Transverse colon (tissue), 4 donors: ENCODE data around the gene SYPL2. TPM values are rescaled to one million over a fixed set of nuclear protein-coding genes. Genes with fewer than 3 reads are reported as not detected.

Source experiments
- DNase-seq: peaks from one replicate; pipeline ENCODE4 v3.0.0-alpha.2; 2019
- H3K27ac ChIP-seq, 4 donors: fragments of 200-600 bp; sonication (generic); 2 replicates each; pipeline ENCODE4 v1.5.1; 2016 to 2018; ENCODE audit warnings: inconsistent platforms in 4 of 4
- H3K27me3 ChIP-seq: fragments of 200-600 bp; sonication (generic); 2 replicates; pipeline ENCODE4 v1.5.1; 2017; ENCODE audit warnings: inconsistent platforms
- H3K36me3 ChIP-seq, 4 donors: fragments of 200-600 bp; sonication (generic); 2 replicates each; pipeline ENCODE4 v1.5.1; 2017 to 2019; ENCODE audit warnings: inconsistent platforms in 4 of 4
- H3K4me1 ChIP-seq, 4 donors: fragments of 200-600 bp; sonication (generic); 2 replicates each; pipeline ENCODE4 v1.5.1; 2017 to 2020; ENCODE audit warnings: inconsistent platforms in 4 of 4
- H3K4me3 ChIP-seq, 4 donors: fragments of 200-600 bp; sonication (generic); 1 replicate in 1 of 4; 2 replicates in 3 of 4; pipeline versions ENCODE4 v1.5.1 to v1.6.1; 2017 to 2019; ENCODE audit warnings: inconsistent platforms in 4 of 4
- H3K9me3 ChIP-seq, 2 donors: fragments of 200-600 bp; sonication (generic); 2 replicates each; pipeline ENCODE4 v1.5.1; 2017 to 2019; ENCODE audit warnings: inconsistent platforms in 2 of 2
- CTCF ChIP-seq, 5 experiments: fragments of 200-600 bp in 3 of 5; fragments of 450-650 bp in 2 of 5; sonication (generic) in 3 of 5; IDR thresholded peaks; 1 replicate in 2 of 5; 2 replicates in 3 of 5; pipeline ENCODE4 v1.5.1; 2016 to 2017; ENCODE audit warnings: antibody characterized with exemption in 5 of 5, inconsistent platforms in 3 of 5, mild to moderate bottlenecking in 2 of 5, moderate library complexity in 1 of 5
- EP300 ChIP-seq: sonication (generic); formaldehyde crosslinking; IDR thresholded peaks from one replicate; pipeline ENCODE4 v1.6.1; 2017; ENCODE audit warnings: antibody characterized with exemption, low read depth
- POLR2A ChIP-seq: fragments of 450-650 bp; IDR thresholded peaks from one replicate; pipeline ENCODE4 v1.6.1; 2016; ENCODE audit warnings: antibody characterized with exemption, mild to moderate bottlenecking, moderate library complexity
- POLR2AphosphoS5 ChIP-seq, 3 donors: sonication (generic); formaldehyde crosslinking; IDR thresholded peaks; one replicate each; pipeline ENCODE4 v1.6.1; 2016; ENCODE audit warnings: antibody characterized with exemption in 3 of 3
- WGBS, 2 donors: methylation state at CpG; one replicate each; pipeline ENCODE4 v1.1.5; 2018; ENCODE audit warnings: low coverage in 1 of 2; 5-methylcytosine and 5-hydroxymethylcytosine counted together
- in situ Hi-C, 4 donors: fragments of 200-750 bp; cut with MboI; loops; one replicate each; pipeline versions ENCODE4 v1.15.0 to v1.15.1; 2017; ENCODE audit warnings: low sequenced_read_pairs in 3 of 4, low pct_ligation_motif_present in 1 of 4, low pct_unique_long_range_greater_than_20kb in 1 of 4
- intact Hi-C: fragments of 100-400 bp; cut with DNase I; formaldehyde crosslinking; loops from one replicate; pipeline ENCODE4 v1.15.1; 2023; ENCODE audit warnings: low total_unique reads
- total RNA-seq, 4 donors: library from RNA; depleted of rRNA; stranded (reverse); fragments of >200 nt; gene quantifications; one replicate each; pipeline ENCODE4 v1.1.0, GENCODE V29; 2016

SYPL2 gene
- total RNA-seq, 4 donors from 2014 or later = 0.40 to 4.1 (median 0.44) TPM

- WGBS, 2 donors = 90 to 91% methylated on average over 2 to 25 of the region's 25 CpGs
- no peak overlapping the region for H3K27ac ChIP-seq
- H3K27me3 ChIP-seq = no peaks in the 10 kb centered on the region
- in situ Hi-C loops (no loop called here), intact Hi-C loops (no loop called here)
- TF ChIP-seq CTCF (IDR thresholded peaks at IDR 0.05) = no peak
- no peak for TF ChIP-seq POLR2AphosphoS5 (IDR thresholded peaks at IDR 0.05)
- TF ChIP-seq POLR2A = no peak
- TF ChIP-seq EP300 = no peak
- no peak for DNase-seq
- H3K4me1 ChIP-seq = peaks cover 11 to 23% (median 19%) of the 10 kb centered on the region in 4 donors
- H3K36me3 ChIP-seq = no peaks in the 10 kb centered on the region
- H3K4me3 ChIP-seq = no peak overlapping the region
- H3K9me3 ChIP-seq = no peaks in the 10 kb centered on the region
Observed at GRCh38 chr1:109508001-109508872, 41.9 kb downstream of the SYPL2 start.

GRCh38 chr1:109508873-109509175 is 42.5 kb downstream of the SYPL2 start:
- no peak for DNase-seq
- H3K4me1 ChIP-seq = peaks cover 11 to 20% (median 17%) of the 10 kb centered on the region in 4 donors
- intact Hi-C loops = no loop called here
- no peak for TF ChIP-seq POLR2A
- no peak for TF ChIP-seq CTCF (IDR thresholded peaks at IDR 0.05)
- no peak for TF ChIP-seq EP300
- TF ChIP-seq POLR2AphosphoS5 (IDR thresholded peaks at IDR 0.05) = no peak
- H3K9me3 ChIP-seq = no peaks in the 10 kb centered on the region
- in situ Hi-C loops = no loop called here
- peak overlapping the region in 3 of 4 donors; percentile 53 to 66 (median 61) for H3K27ac ChIP-seq
- H3K4me3 ChIP-seq = peak overlapping the region; percentile 61 to 71 (median 67)
- WGBS, 2 donors = 76% methylated on average over 7 of the region's 7 CpGs; no CpG with 5 or more reads in 1 of the 2 donors
- no peaks in the 10 kb centered on the region for H3K36me3 ChIP-seq
- no peaks in the 10 kb centered on the region for H3K27me3 ChIP-seq

DNA sequence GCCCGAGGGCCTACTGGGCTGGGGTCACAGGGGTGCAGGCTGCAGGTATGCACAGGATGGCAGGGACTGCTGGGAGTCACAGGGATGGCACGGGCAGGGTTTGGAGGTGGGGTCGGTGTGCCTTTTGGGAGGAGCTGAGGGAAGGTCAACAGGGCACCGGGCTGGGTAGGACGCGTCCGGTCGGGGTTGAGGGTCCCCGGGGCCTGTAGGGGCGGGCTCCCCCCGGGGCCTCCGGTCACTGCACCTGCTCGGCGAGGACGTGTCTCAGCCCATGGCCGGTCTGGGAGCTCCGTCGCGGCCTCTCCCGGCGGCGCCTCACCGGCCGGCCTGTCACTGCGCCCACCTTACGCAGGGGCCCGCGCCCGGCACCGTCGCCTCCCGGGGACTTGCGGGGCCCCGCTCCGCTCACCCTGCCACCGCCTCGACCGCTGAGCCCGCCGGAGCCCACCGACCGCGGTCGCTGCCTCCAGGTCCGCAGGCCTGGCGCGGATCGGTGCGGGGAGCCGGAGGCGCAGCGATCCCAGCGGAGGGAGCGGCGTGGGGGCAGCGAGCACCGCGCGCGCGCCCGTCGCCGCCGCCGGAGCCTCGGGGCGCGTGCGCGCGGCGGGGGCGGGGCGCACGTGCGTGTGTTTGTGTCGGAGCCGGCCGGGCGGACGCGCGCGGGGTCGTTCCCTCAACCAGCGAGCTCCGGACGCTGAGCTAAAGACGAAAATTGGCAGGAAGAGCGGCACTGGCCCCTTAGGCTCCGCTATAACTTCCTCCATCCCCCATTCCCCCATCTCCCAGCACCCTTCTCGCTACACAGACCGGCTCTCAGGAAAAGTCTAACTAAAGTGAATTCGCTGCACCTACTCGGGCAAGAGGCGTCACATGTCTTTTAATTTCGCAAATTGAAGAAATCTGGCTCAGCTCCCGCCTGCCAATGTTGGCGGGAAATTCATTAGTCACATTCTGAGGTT is 43.1 kb downstream of the SYPL2 start, which contains the start of gene AMIGO1:
AMIGO1 (minus strand) TSS at position 552 of the 959 bp plus-strand sequence. CDS start 815 bp downstream, outside the sequence.
- in situ Hi-C loops = no loop called here

More for the DNA sequence above, 43.1 kb downstream of the SYPL2 start, which contains the start of gene AMIGO1:
- no peak for TF ChIP-seq POLR2AphosphoS5 (IDR thresholded peaks at IDR 0.05)
- no peak for TF ChIP-seq POLR2A
- TF ChIP-seq EP300 = no peak
- TF ChIP-seq CTCF (IDR thresholded peaks at IDR 0.05) = no peak
- Histone ChIP-seq H3K27me3 (no peaks in the 10 kb centered on the region), H3K36me3 (no peaks in the 10 kb centered on the region), H3K4me3 (peak within 1 kb of the TSS; percentile 61 to 71 (median 67)), H3K4me1 (peaks cover 11 to 14% (median 12%) of the 10 kb centered on the region in 4 donors), H3K9me3 (no peaks in the 10 kb centered on the region), H3K27ac (peak within 1 kb of the TSS; percentile 41 to 66 (median 57))
- DNase-seq = peak; percentile 65
- WGBS, 2 donors = 0 to 2% methylated on average over 2 to 81 of the region's 100 CpGs
- intact Hi-C loops = no loop called here
